ENCODE results near the gene OR6Y1. TPM values are rescaled to one million over a fixed set of nuclear protein-coding genes. Genes with fewer than 3 reads are reported as not detected.

The OR6Y1 gene, protein sequence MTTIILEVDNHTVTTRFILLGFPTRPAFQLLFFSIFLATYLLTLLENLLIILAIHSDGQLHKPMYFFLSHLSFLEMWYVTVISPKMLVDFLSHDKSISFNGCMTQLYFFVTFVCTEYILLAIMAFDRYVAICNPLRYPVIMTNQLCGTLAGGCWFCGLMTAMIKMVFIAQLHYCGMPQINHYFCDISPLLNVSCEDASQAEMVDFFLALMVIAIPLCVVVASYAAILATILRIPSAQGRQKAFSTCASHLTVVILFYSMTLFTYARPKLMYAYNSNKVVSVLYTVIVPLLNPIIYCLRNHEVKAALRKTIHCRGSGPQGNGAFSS
- not detected in 2 replicates for total RNA-seq

GRCh38 chr1:158554352-158554751 lies at the start of gene OR6Y1:
OR6Y1 (minus strand) TSS chr1:158554405; CDS start chr1:158548105, 6,300 bp downstream.

GRCh38 chr1:158579733-158580132 lies 25.5 kb upstream of the OR6Y1 start, which contains the start of gene OR10X1:
OR10X1 (minus strand) TSS chr1:158579899; CDS start chr1:158579899, 0 bp downstream.

DNA sequence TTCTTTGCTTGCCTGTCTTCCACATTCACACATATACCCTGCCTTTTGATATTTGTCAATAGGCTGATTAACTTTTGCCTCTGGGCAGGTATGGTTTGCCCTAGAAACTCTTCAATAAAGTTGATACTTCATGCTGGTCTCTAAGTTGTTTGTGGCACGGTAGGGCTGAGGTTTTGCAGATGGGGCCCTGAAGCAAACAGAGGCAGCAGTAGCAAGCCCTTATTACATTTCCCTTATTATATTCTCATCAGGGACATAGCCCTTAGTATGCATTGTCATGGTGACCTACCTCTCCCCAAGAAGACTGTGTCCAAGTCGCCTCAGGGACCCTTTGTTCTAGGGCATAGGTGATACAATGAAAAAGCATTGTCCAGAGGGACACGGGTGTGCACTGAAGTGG lies 16.3 kb upstream of the OR6Y1 start, which contains the start of gene OR6P1:
OR6P1 (minus strand) TSS at position 101 of the 400 bp plus-strand sequence. CDS start 6,976 bp downstream, outside the sequence.

Other genes starting within 250 kb of the OR6Y1 start
- gene CD1B, start 222.9 kb downstream of the OR6Y1 start, total RNA-seq = not detected in 2 replicates
- gene CD1E, start 200.5 kb downstream of the OR6Y1 start, total RNA-seq = not detected in 2 replicates
- gene OR10T2, start 154.9 kb downstream of the OR6Y1 start, total RNA-seq = not detected in 2 replicates
- gene OR10K2, start 128.2 kb downstream of the OR6Y1 start, total RNA-seq = not detected in 2 replicates
- not detected in 2 replicates for gene OR10K1, start 92.6 kb downstream of the OR6Y1 start, total RNA-seq
- gene OR10R2, start 82.2 kb downstream of the OR6Y1 start, total RNA-seq = not detected in 2 replicates
- not detected in 2 replicates for gene OR6P1, start 16.2 kb upstream of the OR6Y1 start, total RNA-seq
- not detected in 2 replicates for gene OR10X1, start 25.5 kb upstream of the OR6Y1 start, total RNA-seq
- gene OR10Z1, start 50.9 kb upstream of the OR6Y1 start, total RNA-seq = not detected in 2 replicates
- gene SPTA1, start 132.3 kb upstream of the OR6Y1 start, total RNA-seq = under 0.01 and 0.09 TPM in 2 replicates
- not detected in 2 replicates for gene OR6K2, start 146.2 kb upstream of the OR6Y1 start, total RNA-seq
- gene OR6K3, start 166.3 kb upstream of the OR6Y1 start, total RNA-seq = not detected in 2 replicates
- not detected in 2 replicates for gene OR6K6, start 200.3 kb upstream of the OR6Y1 start, total RNA-seq
- not detected in 2 replicates for gene OR6N1, start 217.8 kb upstream of the OR6Y1 start, total RNA-seq
- not detected in 2 replicates for gene OR6N2, start 226.8 kb upstream of the OR6Y1 start, total RNA-seq

Data from pericardium fibroblast (primary cell).